ENCODE measurements around the gene METTL15.
"Not testable (repeated sequence)": the region's sequence is repeated elsewhere in the genome, so short reads cannot be mapped to it uniquely, and the experiment has no call there.

METTL15 gene

GRCh38 chr11:28169816-28170215, 61.6 kb downstream of the METTL15 start:
- H3K9ac ChIP-seq (ENCODE audit: low read depth in 1 of 2, low read length in 2 of 2), result no peak overlapping the region
- no peak overlapping the region for H3K4me3 ChIP-seq (ENCODE audit: low read depth in 1 of 2, low read length in 2 of 2)
- no peak overlapping the region for H3K27ac ChIP-seq (ENCODE audit: low read depth, low read length)
- no peaks in the 10 kb centered on the region for H3K36me3 ChIP-seq (ENCODE audit: control insufficient read depth in 1 of 2, insufficient read depth in 2 of 2, low read length in 2 of 2)
- no peaks in the 10 kb centered on the region for H3K4me1 ChIP-seq (ENCODE audit: control insufficient read depth in 1 of 2, insufficient read depth in 2 of 2, low read length in 2 of 2)
- H3K27me3 ChIP-seq (ENCODE audit: control insufficient read depth in 1 of 2, insufficient read depth in 2 of 2, low read length in 2 of 2), result no peaks in the 10 kb centered on the region
- H3K9me3 ChIP-seq (ENCODE audit: control insufficient read depth in 1 of 2, low read length in 2 of 2), result peaks cover 0 to 3% of the 10 kb centered on the region in 2 donors

- no peak overlapping the region for H3K27ac ChIP-seq (ENCODE audit: low read depth, low read length)
Measured at GRCh38 chr11:28170759-28171158, 62.6 kb downstream of the METTL15 start.

GRCh38 chr11:28176351-28176750, 68.2 kb downstream of the METTL15 start:
- H3K4me3 ChIP-seq (ENCODE audit: low read depth in 1 of 2, low read length in 2 of 2), result no peak overlapping the region
- H3K27me3 ChIP-seq (ENCODE audit: control insufficient read depth in 1 of 2, insufficient read depth in 2 of 2, low read length in 2 of 2), result no peaks in the 10 kb centered on the region
- H3K9me3 ChIP-seq (ENCODE audit: control insufficient read depth in 1 of 2, low read length in 2 of 2), result no peaks in the 10 kb centered on the region
- H3K36me3 ChIP-seq (ENCODE audit: control insufficient read depth in 1 of 2, insufficient read depth in 2 of 2, low read length in 2 of 2), result no peaks in the 10 kb centered on the region
- no peak overlapping the region for H3K9ac ChIP-seq (ENCODE audit: low read depth in 1 of 2, low read length in 2 of 2)
- H3K27ac ChIP-seq (ENCODE audit: low read depth, low read length), result no peak overlapping the region
- H3K4me1 ChIP-seq (ENCODE audit: control insufficient read depth in 1 of 2, insufficient read depth in 2 of 2, low read length in 2 of 2), result no peaks in the 10 kb centered on the region

More at GRCh38 chr11:28170759-28171158, 62.6 kb downstream of the METTL15 start:
- Histone ChIP-seq H3K9ac (ENCODE audit: low read depth in 1 of 2, low read length in 2 of 2) (no peak overlapping the region), H3K27me3 (ENCODE audit: control insufficient read depth in 1 of 2, insufficient read depth in 2 of 2, low read length in 2 of 2) (no peaks in the 10 kb centered on the region), H3K4me1 (ENCODE audit: control insufficient read depth in 1 of 2, insufficient read depth in 2 of 2, low read length in 2 of 2) (no peaks in the 10 kb centered on the region), H3K36me3 (ENCODE audit: control insufficient read depth in 1 of 2, insufficient read depth in 2 of 2, low read length in 2 of 2) (no peaks in the 10 kb centered on the region), H3K4me3 (ENCODE audit: low read depth in 1 of 2, low read length in 2 of 2) (no peak overlapping the region), H3K9me3 (ENCODE audit: control insufficient read depth in 1 of 2, low read length in 2 of 2) (peaks cover 0 to under 1% of the 10 kb centered on the region in 2 donors)

GRCh38 chr11:28195449-28195848, 87.3 kb downstream of the METTL15 start:
- Histone ChIP-seq H3K4me3 (ENCODE audit: low read depth in 1 of 2, low read length in 2 of 2) (no peak overlapping the region), H3K36me3 (ENCODE audit: control insufficient read depth in 1 of 2, insufficient read depth in 2 of 2, low read length in 2 of 2) (no peaks in the 10 kb centered on the region), H3K9ac (ENCODE audit: low read depth in 1 of 2, low read length in 2 of 2) (no peak overlapping the region), H3K27me3 (ENCODE audit: control insufficient read depth in 1 of 2, insufficient read depth in 2 of 2, low read length in 2 of 2) (no peaks in the 10 kb centered on the region), H3K9me3 (ENCODE audit: control insufficient read depth in 1 of 2, low read length in 2 of 2) (peaks cover 0 to 4% of the 10 kb centered on the region in 2 donors), H3K27ac (ENCODE audit: low read depth, low read length) (no peak overlapping the region), H3K4me1 (ENCODE audit: control insufficient read depth in 1 of 2, insufficient read depth in 2 of 2, low read length in 2 of 2) (no peaks in the 10 kb centered on the region)

GRCh38 chr11:28209906-28210305, 101.7 kb downstream of the METTL15 start:
- H3K9me3 ChIP-seq (ENCODE audit: control insufficient read depth in 1 of 2, low read length in 2 of 2), result no peaks in the 10 kb centered on the region
- H3K27me3 ChIP-seq (ENCODE audit: control insufficient read depth in 1 of 2, insufficient read depth in 2 of 2, low read length in 2 of 2), result no peaks in the 10 kb centered on the region
- peaks cover 3 to 7% of the 10 kb centered on the region in 2 donors for H3K36me3 ChIP-seq (ENCODE audit: control insufficient read depth in 1 of 2, insufficient read depth in 2 of 2, low read length in 2 of 2)
- no peak overlapping the region for H3K9ac ChIP-seq (ENCODE audit: low read depth in 1 of 2, low read length in 2 of 2)
- H3K4me1 ChIP-seq (ENCODE audit: control insufficient read depth in 1 of 2, insufficient read depth in 2 of 2, low read length in 2 of 2), result peaks cover 0 to 5% of the 10 kb centered on the region in 2 donors
- no peak overlapping the region for H3K27ac ChIP-seq (ENCODE audit: low read depth, low read length)
- no peak overlapping the region for H3K4me3 ChIP-seq (ENCODE audit: low read depth in 1 of 2, low read length in 2 of 2)

GRCh38 chr11:28222063-28222462, 113.9 kb downstream of the METTL15 start:
- H3K36me3 ChIP-seq (ENCODE audit: control insufficient read depth in 1 of 2, insufficient read depth in 2 of 2, low read length in 2 of 2); H3K4me3 ChIP-seq (ENCODE audit: low read depth in 1 of 2, low read length in 2 of 2); H3K4me1 ChIP-seq (ENCODE audit: control insufficient read depth in 1 of 2, insufficient read depth in 2 of 2, low read length in 2 of 2); H3K9ac ChIP-seq (ENCODE audit: low read depth in 1 of 2, low read length in 2 of 2); H3K27ac ChIP-seq (ENCODE audit: low read depth, low read length); H3K9me3 ChIP-seq (ENCODE audit: control insufficient read depth in 1 of 2, low read length in 2 of 2); H3K27me3 ChIP-seq (ENCODE audit: control insufficient read depth in 1 of 2, insufficient read depth in 2 of 2, low read length in 2 of 2): not testable (repeated sequence)

- Histone ChIP-seq H3K9ac (ENCODE audit: low read depth in 1 of 2, low read length in 2 of 2) (no peak overlapping the region), H3K36me3 (ENCODE audit: control insufficient read depth in 1 of 2, insufficient read depth in 2 of 2, low read length in 2 of 2) (no peaks in the 10 kb centered on the region), H3K27ac (ENCODE audit: low read depth, low read length) (no peak overlapping the region), H3K4me1 (ENCODE audit: control insufficient read depth in 1 of 2, insufficient read depth in 2 of 2, low read length in 2 of 2) (no peaks in the 10 kb centered on the region), H3K9me3 (ENCODE audit: control insufficient read depth in 1 of 2, low read length in 2 of 2) (no peaks in the 10 kb centered on the region), H3K27me3 (ENCODE audit: control insufficient read depth in 1 of 2, insufficient read depth in 2 of 2, low read length in 2 of 2) (no peaks in the 10 kb centered on the region), H3K4me3 (ENCODE audit: low read depth in 1 of 2, low read length in 2 of 2) (no peak overlapping the region)
Measured at GRCh38 chr11:28223577-28223976, 115.4 kb downstream of the METTL15 start.

- H3K36me3 ChIP-seq (ENCODE audit: control insufficient read depth in 1 of 2, insufficient read depth in 2 of 2, low read length in 2 of 2), result no peaks in the 10 kb centered on the region
- H3K27ac ChIP-seq (ENCODE audit: low read depth, low read length), result no peak overlapping the region
- H3K9me3 ChIP-seq (ENCODE audit: control insufficient read depth in 1 of 2, low read length in 2 of 2), result no peaks in the 10 kb centered on the region
- no peaks in the 10 kb centered on the region for H3K4me1 ChIP-seq (ENCODE audit: control insufficient read depth in 1 of 2, insufficient read depth in 2 of 2, low read length in 2 of 2)
- no peak overlapping the region for H3K4me3 ChIP-seq (ENCODE audit: low read depth in 1 of 2, low read length in 2 of 2)
- H3K27me3 ChIP-seq (ENCODE audit: control insufficient read depth in 1 of 2, insufficient read depth in 2 of 2, low read length in 2 of 2), result no peaks in the 10 kb centered on the region
- no peak overlapping the region for H3K9ac ChIP-seq (ENCODE audit: low read depth in 1 of 2, low read length in 2 of 2)
Measured at GRCh38 chr11:28223994-28224393, 115.8 kb downstream of the METTL15 start.

GRCh38 chr11:28227460-28227859, 119.3 kb downstream of the METTL15 start:
- Histone ChIP-seq H3K9ac (ENCODE audit: low read depth in 1 of 2, low read length in 2 of 2) (no peak overlapping the region), H3K27ac (ENCODE audit: low read depth, low read length) (no peak overlapping the region), H3K9me3 (ENCODE audit: control insufficient read depth in 1 of 2, low read length in 2 of 2) (no peaks in the 10 kb centered on the region), H3K4me1 (ENCODE audit: control insufficient read depth in 1 of 2, insufficient read depth in 2 of 2, low read length in 2 of 2) (no peaks in the 10 kb centered on the region), H3K27me3 (ENCODE audit: control insufficient read depth in 1 of 2, insufficient read depth in 2 of 2, low read length in 2 of 2) (no peaks in the 10 kb centered on the region), H3K36me3 (ENCODE audit: control insufficient read depth in 1 of 2, insufficient read depth in 2 of 2, low read length in 2 of 2) (no peaks in the 10 kb centered on the region), H3K4me3 (ENCODE audit: low read depth in 1 of 2, low read length in 2 of 2) (no peak overlapping the region)

- H3K27ac ChIP-seq (ENCODE audit: low read depth, low read length), result no peak overlapping the region
- no peak overlapping the region for H3K9ac ChIP-seq (ENCODE audit: low read depth in 1 of 2, low read length in 2 of 2)
- no peaks in the 10 kb centered on the region for H3K9me3 ChIP-seq (ENCODE audit: control insufficient read depth in 1 of 2, low read length in 2 of 2)
- no peaks in the 10 kb centered on the region for H3K4me1 ChIP-seq (ENCODE audit: control insufficient read depth in 1 of 2, insufficient read depth in 2 of 2, low read length in 2 of 2)
- H3K4me3 ChIP-seq (ENCODE audit: low read depth in 1 of 2, low read length in 2 of 2), result no peak overlapping the region
- no peaks in the 10 kb centered on the region for H3K27me3 ChIP-seq (ENCODE audit: control insufficient read depth in 1 of 2, insufficient read depth in 2 of 2, low read length in 2 of 2)
- no peaks in the 10 kb centered on the region for H3K36me3 ChIP-seq (ENCODE audit: control insufficient read depth in 1 of 2, insufficient read depth in 2 of 2, low read length in 2 of 2)
Measured at GRCh38 chr11:28228196-28228895, 120.2 kb downstream of the METTL15 start.
